ENCODE results near the gene PCDH9. TPM values are rescaled to one million over a fixed set of nuclear protein-coding genes. Genes with fewer than 3 reads are reported as not detected.

PCDH9 gene
- total RNA-seq, 1 experiment from 2014 or later = 7.7 TPM

- DNase-seq (ENCODE audit: low spot score) = no peak
Measured at GRCh38 chr13:66974889-66975288, 255.2 kb downstream of the PCDH9 start.

DNA sequence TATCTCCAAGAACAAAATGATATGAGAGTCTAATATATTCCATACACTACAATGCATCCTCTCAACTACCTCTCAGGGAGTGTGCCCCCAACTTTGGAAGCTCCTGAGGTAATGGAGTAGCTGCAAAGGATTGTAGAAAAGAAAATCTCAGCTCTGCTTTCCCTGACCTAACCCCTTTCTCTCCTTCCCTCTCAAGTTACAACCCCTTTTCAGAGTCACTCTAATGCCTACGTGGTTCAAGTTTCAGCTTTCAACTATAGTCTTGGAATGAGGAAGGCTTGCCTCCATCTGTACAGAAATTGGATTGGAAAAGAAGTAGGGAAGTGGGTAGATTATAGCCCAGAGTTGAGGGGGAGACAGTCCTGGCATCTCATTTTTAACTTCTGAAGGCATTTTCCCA is 256.0 kb downstream of the PCDH9 start:
- DNase-seq (ENCODE audit: low spot score) = no peak

DNA sequence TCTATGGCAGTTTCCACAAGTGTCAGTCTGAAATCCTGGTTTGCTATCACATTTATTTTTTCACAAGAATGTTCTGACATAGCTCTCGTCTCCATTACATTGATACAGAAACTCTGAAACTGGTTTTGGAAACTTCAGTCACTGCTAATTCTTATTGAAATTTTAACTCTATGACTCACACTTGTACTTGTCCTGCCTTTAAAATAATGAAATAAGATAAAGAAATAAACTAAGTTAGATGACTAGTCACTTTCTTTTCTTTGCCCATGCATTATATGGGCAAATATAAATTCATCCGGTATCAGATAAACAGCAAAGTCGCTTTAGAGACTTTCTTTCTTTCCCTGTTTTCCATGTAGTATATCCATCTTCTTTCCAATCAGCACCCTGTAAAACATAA is 257.5 kb downstream of the PCDH9 start:
- DNase-seq (ENCODE audit: low spot score) = no peak

GRCh38 chr13:66971004-66971403 is 259.1 kb downstream of the PCDH9 start:
- no peak for DNase-seq (ENCODE audit: low spot score)

- DNase-seq (ENCODE audit: low spot score) = no peak
Measured at GRCh38 chr13:66969291-66969690, 260.8 kb downstream of the PCDH9 start.

- DNase-seq (ENCODE audit: low spot score) = no peak
Measured at GRCh38 chr13:66967811-66968597, 262.1 kb downstream of the PCDH9 start.

DNA sequence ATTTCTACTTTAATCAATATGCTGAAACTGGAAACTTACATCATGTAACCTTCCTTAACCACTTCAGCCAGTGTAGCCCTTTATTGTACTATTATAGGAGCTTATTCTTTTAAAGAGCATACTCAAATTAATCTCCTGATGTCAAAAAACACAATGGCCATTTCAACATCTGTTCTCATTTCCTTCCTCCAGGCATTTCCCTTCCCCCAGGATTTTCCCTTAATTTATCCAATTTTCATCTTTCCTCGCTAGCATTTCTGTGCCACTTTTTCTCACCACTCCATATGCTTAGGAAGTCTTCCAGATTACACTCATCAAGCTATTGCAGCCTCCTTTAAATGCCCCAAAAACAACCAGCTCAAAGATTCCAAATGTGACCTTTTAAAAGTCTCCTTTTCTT is 265.0 kb downstream of the PCDH9 start:
- no peak for DNase-seq (ENCODE audit: low spot score)

- no peak for DNase-seq (ENCODE audit: low spot score)
Measured at GRCh38 chr13:66962953-66963352, 267.2 kb downstream of the PCDH9 start.

DNA sequence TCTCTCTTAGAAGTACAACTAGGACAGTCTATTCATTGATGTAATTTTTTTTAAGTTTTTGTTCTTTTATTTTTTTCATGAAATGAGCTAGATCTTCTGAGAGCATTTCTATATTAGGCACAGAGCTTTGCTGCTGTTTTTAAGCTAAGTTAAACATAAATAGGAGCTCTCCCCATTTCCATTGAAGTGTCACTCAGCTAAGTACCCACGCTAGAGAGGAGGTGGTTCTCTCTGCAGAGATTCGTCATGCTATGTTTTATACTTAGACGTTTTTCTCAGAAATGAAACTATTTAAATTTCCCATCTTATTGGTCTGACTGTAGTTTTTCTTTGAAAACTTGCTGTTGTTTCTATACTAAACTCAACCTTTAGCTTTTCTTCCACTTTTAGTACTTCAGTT is 271.5 kb downstream of the PCDH9 start:
- DNase-seq (ENCODE audit: low spot score) = no peak

DNA sequence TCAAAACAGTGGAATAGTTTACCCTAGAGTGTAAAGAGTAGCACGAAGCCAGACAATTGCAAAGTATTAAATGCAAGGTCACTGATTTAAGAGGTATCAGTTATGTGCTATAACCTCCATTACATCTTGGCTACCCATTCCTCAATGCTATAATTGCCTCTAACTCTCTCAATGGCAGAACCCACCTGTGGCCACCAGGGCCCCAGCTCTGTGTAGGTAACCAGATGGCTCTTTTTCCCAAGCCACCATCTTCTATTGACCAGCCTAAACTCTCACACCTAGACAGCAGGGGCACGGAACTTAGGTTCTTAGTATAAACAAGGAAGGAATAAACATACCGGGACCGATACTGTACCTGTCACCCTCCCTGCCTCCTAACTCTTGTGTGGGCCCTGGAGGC is 277.6 kb downstream of the PCDH9 start:
- no peak for DNase-seq (ENCODE audit: low spot score)

GRCh38 chr13:66951426-66951825 is 278.7 kb downstream of the PCDH9 start:
- DNase-seq (ENCODE audit: low spot score) = no peak

GRCh38 chr13:66950666-66951065 is 279.5 kb downstream of the PCDH9 start:
- no peak for DNase-seq (ENCODE audit: low spot score)

GRCh38 chr13:66948910-66949309 is 281.2 kb downstream of the PCDH9 start:
- DNase-seq (ENCODE audit: low spot score) = no peak

GRCh38 chr13:66943530-66943929 is 286.6 kb downstream of the PCDH9 start:
- no peak for DNase-seq (ENCODE audit: low spot score)

DNA sequence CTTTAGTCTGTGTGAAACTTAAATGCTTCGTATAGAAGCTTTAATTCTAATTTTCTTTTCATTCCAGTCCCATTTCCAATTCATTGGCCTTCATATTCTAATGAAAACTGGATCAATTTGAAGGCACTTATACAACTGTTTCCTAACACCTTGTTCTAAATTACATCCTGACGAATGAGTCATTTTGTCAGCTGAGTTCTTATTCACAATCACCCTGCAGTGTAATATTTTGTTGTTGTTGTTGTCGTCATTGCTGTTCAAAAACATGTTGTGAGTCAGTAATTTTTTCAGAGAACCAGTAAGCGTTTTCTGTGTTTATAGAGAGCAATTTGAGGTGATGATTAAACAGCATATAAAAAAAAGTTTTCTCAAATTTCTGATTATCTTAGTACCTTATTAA is 290.0 kb downstream of the PCDH9 start:
- peak; percentile 7 for DNase-seq (ENCODE audit: low spot score)

- no peak for DNase-seq (ENCODE audit: low spot score)
Measured at GRCh38 chr13:66937423-66937822, 292.7 kb downstream of the PCDH9 start.

DNA sequence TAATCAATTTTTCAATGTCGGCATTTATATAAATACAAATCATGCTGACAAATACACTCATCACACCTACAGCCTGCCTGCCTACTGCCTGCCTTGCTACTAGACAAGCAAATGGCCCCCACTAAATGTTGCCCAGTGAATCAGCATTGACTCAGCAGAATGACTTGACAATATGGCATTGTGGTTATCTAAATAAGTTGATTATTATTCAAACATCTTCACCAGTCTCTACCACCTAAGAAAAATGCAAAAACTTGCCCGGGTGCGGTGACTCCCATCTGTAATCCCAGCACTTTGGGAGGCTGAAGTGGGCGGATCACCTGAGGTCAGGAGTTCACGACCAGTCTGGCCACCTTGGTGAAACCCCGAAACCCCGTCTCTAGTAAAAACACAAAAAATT is 296.1 kb downstream of the PCDH9 start:
- peak; percentile 42 for DNase-seq (ENCODE audit: low spot score)

- DNase-seq (ENCODE audit: low spot score) = no peak
Measured at GRCh38 chr13:66933527-66933926, 296.6 kb downstream of the PCDH9 start.

- no peak for DNase-seq (ENCODE audit: low spot score)
Measured at GRCh38 chr13:66927562-66927961, 302.6 kb downstream of the PCDH9 start.

DNA sequence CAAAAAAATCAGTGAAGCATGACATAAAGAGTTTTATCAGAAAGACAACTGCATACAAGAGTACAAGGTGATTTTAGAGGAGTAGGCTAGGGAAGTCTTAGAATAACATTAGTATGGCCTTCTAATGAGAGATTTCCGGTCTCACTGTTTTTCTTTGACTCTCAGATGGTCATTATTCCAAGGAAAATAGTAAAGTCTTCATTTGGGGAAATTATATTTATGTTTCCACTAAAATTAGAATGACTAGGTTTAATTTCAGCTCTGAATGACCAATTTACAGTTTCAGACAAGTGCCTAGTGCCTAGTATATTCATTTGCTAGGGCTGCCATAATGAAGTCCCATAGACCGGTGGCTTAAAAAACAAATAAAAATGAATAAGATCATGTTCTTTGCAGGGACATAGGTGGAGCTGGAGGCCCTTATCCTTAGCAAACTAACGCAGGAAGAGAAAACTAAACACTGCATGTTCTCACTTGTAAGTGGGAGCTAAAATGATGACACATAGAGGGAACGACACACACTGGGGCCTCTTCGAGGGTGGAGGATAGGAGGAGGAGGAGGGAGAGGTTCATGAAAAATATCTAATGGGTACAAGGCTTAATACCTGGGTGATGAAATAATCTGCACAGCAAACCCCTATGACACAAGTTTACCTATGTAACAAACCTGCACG is 303.1 kb downstream of the PCDH9 start:
- DNase-seq (ENCODE audit: low spot score) = peak; percentile 21

DNA sequence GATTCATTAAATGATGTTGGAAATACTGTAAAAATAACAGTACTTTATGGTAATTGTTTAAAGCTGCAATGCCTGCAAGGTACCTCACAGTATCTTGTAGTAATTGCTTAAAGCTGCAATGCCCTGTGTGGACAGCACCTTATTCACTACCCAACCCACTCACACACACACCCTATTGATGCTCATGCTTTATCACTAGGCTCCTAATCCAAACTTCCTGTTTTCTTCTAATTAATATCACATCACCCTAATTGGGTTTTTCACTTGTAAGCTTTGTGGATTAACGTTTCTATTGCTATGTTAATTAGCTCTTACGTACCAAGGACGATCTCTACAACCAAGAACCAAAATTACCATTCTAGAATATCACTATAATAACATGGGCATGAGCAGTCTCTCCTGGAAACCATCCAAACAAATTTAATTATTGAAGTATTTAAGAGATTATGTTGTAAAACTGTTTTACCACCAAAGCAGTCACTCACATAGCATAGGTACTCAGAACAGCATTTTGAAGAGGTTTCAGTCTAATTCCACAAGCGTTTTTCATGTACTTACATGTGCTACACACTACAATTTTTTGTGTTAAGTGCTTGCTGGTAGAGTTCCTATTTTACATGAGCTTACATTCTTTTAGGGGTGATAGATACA is 303.8 kb downstream of the PCDH9 start:
- DNase-seq (ENCODE audit: low spot score) = no peak

DNA sequence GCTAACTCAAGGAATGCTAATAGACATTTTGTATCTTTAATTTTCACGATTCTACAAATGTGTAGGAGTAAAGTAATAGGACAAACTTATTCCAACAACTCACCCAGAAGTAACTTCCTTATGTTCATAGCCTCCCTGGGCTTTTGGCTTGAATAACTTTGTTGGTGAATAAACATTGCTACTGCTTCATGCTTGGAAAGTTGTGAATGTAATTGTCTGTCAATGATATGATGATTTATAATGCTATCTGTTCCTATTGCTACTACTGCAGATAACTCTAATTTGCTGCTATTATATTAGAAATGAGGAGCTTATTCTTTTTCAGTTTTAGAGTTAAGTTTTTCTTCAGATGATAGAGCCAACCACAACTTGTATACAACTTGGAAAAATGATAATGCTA is 307.7 kb downstream of the PCDH9 start:
- DNase-seq (ENCODE audit: low spot score) = no peak

DNA sequence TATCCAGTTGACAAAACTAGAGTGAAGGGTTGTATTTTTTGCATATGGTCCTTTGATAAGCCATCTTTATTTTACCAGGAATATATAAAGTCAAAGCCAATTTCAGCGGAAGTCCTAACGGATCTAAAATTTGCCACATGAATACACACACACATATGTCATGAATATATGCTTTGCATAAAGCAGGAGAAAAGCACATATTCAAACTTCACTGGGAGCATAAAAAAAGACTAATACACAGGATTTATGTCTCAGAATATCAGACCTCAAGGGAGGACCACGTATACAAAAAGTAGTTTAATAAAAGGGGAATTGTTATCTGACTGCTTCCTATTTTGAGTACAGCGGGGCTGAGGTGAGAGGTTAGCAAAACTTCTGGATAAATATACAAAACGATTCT is 308.7 kb downstream of the PCDH9 start:
- no peak for DNase-seq (ENCODE audit: low spot score)
